Activated CD4-positive, alpha-beta T cell treated with anti-CD3 and anti-CD28 coated beads for 36 hours (primary cell): ENCODE measurements around the gene CRACR2A. TPM values are rescaled to one million over a fixed set of nuclear protein-coding genes. Genes with fewer than 3 reads are reported as not detected.

ENCODE experiments used
- ATAC-seq: fragments of 200-7000 bp; cut with Tn5 transposase; one replicate; pipeline ENCODE4 v1.10.0; 2021; ENCODE audit warnings: mild to moderate bottlenecking, moderate library complexity
- CTCF ChIA-PET: fragments of 350-600 bp; sonication (Branson Sonifier 250); formaldehyde crosslinking; loops from one replicate; lab custom pipeline; 2021; ENCODE audit warnings: antibody characterized with exemption; lab: Charles Lee
- POLR2A ChIA-PET: fragments of 350-600 bp; sonication (Branson Sonifier 250); formaldehyde crosslinking; loops from one replicate; lab custom pipeline; 2021; ENCODE audit warnings: antibody characterized with exemption, inconsistent platforms; lab: Charles Lee
- DNase-seq: peaks from one replicate; pipeline ENCODE4 v3.0.0-alpha.2; 2020
- H3K27ac Mint-ChIP-seq: one replicate; pipeline ENCODE4 v1.8.0; 2021; ENCODE audit warnings: mixed read lengths
- H3K27me3 Mint-ChIP-seq: one replicate; pipeline ENCODE4 v1.8.0; 2021; ENCODE audit warnings: mixed read lengths
- H3K36me3 Mint-ChIP-seq: one replicate; pipeline ENCODE4 v1.8.0; 2021; ENCODE audit warnings: low read depth, mixed read lengths
- H3K4me1 Mint-ChIP-seq: one replicate; pipeline ENCODE4 v1.8.0; 2021; ENCODE audit warnings: mixed read lengths
- H3K4me3 Mint-ChIP-seq: one replicate; pipeline ENCODE4 v1.8.0; 2021; ENCODE audit warnings: mild to moderate bottlenecking, moderate library complexity, mixed read lengths
- H3K9me3 Mint-ChIP-seq: one replicate; pipeline ENCODE4 v1.8.0; 2021; ENCODE audit warnings: low read depth, mixed read lengths
- intact Hi-C, 2 experiments: fragments of 100-400 bp; cut with DNase I in 1 of 2; cut with micrococcal nuclease in 1 of 2; formaldehyde crosslinking; loops; one replicate each; pipeline versions ENCODE4 v1.14.2 to v1.15.1; 2022 to 2024; cut with DNase I, micrococcal nuclease
- total RNA-seq, 2 experiments: library from RNA; stranded (reverse); gene quantifications; one replicate each; pipeline ENCODE4 v1.2.3, GENCODE V29; 2021

The CRACR2A gene
- total RNA-seq, 2 experiments from 2014 or later: 19.2 to 22.5 TPM

DNA sequence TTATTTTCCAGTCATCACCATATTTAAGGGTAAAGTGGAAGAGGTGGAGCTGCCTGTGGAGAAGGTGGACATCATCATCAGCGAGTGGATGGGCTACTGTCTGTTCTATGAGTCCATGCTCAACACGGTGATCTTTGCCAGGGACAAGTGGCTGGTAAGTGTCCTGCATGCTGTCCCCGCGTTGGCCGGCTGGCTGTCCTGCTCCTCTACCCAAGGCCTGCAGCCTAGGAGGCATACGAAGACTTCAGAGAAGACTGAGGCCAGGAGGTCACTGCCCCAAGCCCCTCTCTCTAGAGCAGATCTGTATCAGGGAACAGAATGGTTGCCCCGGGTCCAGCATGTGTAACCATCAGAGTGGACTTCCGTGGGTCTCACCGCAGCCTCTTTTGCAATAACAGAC is 184.2 kb downstream of the CRACR2A start:
- no peak overlapping the region for H3K4me3 Mint-ChIP-seq
- intact Hi-C loops: no loop called here
- no peaks in the 10 kb centered on the region for H3K27me3 Mint-ChIP-seq
- H3K9me3 Mint-ChIP-seq: no peaks in the 10 kb centered on the region
- ChIA-PET CTCF (no interaction called here), POLR2A (no interaction called here)
- H3K36me3 Mint-ChIP-seq: no peaks in the 10 kb centered on the region
- no peak overlapping the region for H3K27ac Mint-ChIP-seq
- H3K4me1 Mint-ChIP-seq: peaks cover 2% of the 10 kb centered on the region
- no peak for ATAC-seq
- DNase-seq: no peak

DNA sequence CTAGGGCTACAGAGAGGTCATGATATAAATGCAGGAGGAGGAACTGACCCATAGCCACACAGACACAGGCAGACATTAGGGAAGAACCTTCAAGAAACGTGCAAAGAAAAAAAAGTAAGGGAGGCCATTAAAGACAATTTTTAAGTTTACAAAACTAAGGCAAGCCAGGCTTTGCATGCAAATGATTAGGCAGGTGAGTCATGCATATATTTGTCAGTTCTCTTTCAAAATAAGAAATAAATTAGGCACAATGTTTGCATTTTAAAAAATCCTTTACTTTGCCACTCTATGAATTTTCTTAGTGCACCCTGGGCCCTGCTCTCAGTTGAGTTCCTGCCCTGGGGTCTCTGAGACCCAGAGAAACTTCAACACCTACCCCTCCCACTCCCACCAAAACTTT is 186.9 kb downstream of the CRACR2A start:
- Mint-ChIP-seq H3K4me1 (no peaks in the 10 kb centered on the region), H3K9me3 (no peaks in the 10 kb centered on the region), H3K4me3 (no peak overlapping the region), H3K27ac (no peak overlapping the region), H3K27me3 (no peaks in the 10 kb centered on the region), H3K36me3 (no peaks in the 10 kb centered on the region)
- intact Hi-C loops: no loop called here
- DNase-seq (no peak), ATAC-seq (no peak)
- ChIA-PET POLR2A (no interaction called here), CTCF (no interaction called here)

Other genes starting within 250 kb of the CRACR2A start
- 10 to 100 TPM; 20.9 to 23.0 TPM for gene PARP11, start 120.3 kb upstream of the CRACR2A start, total RNA-seq